Skeletal muscle tissue (tissue), 4 donors: ENCODE data around the gene SPOCK3. TPM values are rescaled to one million over a fixed set of nuclear protein-coding genes. Genes with fewer than 3 reads are reported as not detected.
"Not testable (repeated sequence)": the region's sequence is repeated elsewhere in the genome, so short reads cannot be mapped to it uniquely, and the experiment has no call there.

Source experiments
- H3K27ac ChIP-seq: one replicate; pipeline ENCODE4 v1.7.0; 2013; ENCODE audit warnings: mild to moderate bottlenecking, low read depth, low read length, inconsistent platforms
- H3K27me3 ChIP-seq, 3 donors: one replicate each; pipeline ENCODE4 v1.7.0; 2013; ENCODE audit warnings: low read length in 3 of 3; ENCODE audit not compliant: control insufficient read depth in 3 of 3, insufficient read depth in 3 of 3
- H3K36me3 ChIP-seq, 3 donors: one replicate each; pipeline ENCODE4 v1.7.0; 2013; ENCODE audit warnings: low read length in 3 of 3; ENCODE audit not compliant: control insufficient read depth in 3 of 3, insufficient read depth in 3 of 3
- H3K4me1 ChIP-seq, 3 donors: one replicate each; pipeline ENCODE4 v1.7.0; 2013; ENCODE audit warnings: low read length in 3 of 3, mild to moderate bottlenecking in 3 of 3; ENCODE audit not compliant: control insufficient read depth in 3 of 3, insufficient read depth in 3 of 3
- H3K4me3 ChIP-seq, 3 donors: one replicate each; pipeline ENCODE4 v1.7.0; 2013; ENCODE audit warnings: low read length in 3 of 3
- H3K9ac ChIP-seq, 3 donors: one replicate each; pipeline ENCODE4 v1.7.0; 2013; ENCODE audit warnings: low read length in 3 of 3, mild to moderate bottlenecking in 3 of 3, moderate library complexity in 2 of 3, low read depth in 1 of 3
- H3K9me3 ChIP-seq, 3 donors: one replicate each; pipeline ENCODE4 v1.7.0; 2013; ENCODE audit warnings: low read length in 3 of 3; ENCODE audit not compliant: control insufficient read depth in 3 of 3
- total RNA-seq: library from RNA; depleted of rRNA; stranded (reverse); fragments of >200 nt; gene quantifications from one replicate; pipeline ENCODE4 v1.2.3, GENCODE V29; 2014
- donor health status: Osteomylitis.

The SPOCK3 gene
- total RNA-seq, 1 donor from 2014 or later = 1.0 TPM

GRCh38 chr4:166823126-166823525 lies 411.2 kb downstream of the SPOCK3 start:
- H3K27ac ChIP-seq = no peak overlapping the region
- H3K9ac ChIP-seq = no peak overlapping the region
- no peaks in the 10 kb centered on the region for H3K4me1 ChIP-seq
- no peaks in the 10 kb centered on the region for H3K27me3 ChIP-seq
- no peaks in the 10 kb centered on the region for H3K36me3 ChIP-seq
- H3K9me3 ChIP-seq = no peaks in the 10 kb centered on the region
- H3K4me3 ChIP-seq = no peak overlapping the region

DNA sequence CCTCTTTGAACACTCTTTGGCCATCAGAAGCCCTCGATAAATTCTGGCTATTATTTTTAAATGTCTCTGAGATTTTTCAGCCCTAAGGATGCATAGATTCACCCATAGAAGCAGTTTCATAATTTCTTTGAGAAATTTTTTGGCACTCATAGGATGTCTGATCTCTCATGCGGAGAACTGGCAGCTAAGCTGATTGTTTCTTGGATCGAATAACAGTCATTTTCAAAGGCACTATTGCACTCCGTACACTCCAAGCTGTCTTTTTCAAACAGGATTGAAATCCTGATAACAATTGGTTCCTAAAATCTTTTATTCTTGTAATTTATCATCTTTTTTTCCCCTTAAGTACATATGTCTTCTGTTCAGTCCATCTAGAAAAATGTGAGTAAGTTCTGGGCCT lies 411.9 kb downstream of the SPOCK3 start:
- Histone ChIP-seq H3K36me3 (no peaks in the 10 kb centered on the region), H3K27me3 (no peaks in the 10 kb centered on the region), H3K9me3 (no peaks in the 10 kb centered on the region), H3K4me3 (no peak overlapping the region), H3K9ac (no peak overlapping the region), H3K27ac (no peak overlapping the region), H3K4me1 (no peaks in the 10 kb centered on the region)

DNA sequence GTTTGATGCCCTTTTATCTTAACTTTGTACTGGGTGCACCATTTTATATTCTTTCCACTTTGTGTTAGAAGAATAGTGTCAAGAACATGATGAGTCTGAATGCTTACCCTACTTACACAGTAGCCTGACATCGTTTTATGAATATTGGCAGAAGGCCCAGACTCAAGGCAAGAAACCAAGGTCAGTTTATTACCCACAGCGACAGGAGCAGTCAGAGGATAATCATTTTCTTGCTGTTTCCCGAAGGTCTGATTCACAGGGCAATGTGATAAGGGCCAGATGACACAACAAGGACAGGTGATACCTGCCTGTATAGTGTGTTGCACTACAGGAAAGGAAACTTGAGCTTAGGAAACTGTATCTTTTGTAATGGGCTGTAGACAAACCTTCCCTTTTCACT lies 417.4 kb downstream of the SPOCK3 start:
- H3K9ac ChIP-seq = no peak overlapping the region
- H3K27me3 ChIP-seq = no peaks in the 10 kb centered on the region
- no peaks in the 10 kb centered on the region for H3K36me3 ChIP-seq
- H3K9me3 ChIP-seq = no peaks in the 10 kb centered on the region
- H3K4me1 ChIP-seq = no peaks in the 10 kb centered on the region
- H3K4me3 ChIP-seq = no peak overlapping the region
- no peak overlapping the region for H3K27ac ChIP-seq

DNA sequence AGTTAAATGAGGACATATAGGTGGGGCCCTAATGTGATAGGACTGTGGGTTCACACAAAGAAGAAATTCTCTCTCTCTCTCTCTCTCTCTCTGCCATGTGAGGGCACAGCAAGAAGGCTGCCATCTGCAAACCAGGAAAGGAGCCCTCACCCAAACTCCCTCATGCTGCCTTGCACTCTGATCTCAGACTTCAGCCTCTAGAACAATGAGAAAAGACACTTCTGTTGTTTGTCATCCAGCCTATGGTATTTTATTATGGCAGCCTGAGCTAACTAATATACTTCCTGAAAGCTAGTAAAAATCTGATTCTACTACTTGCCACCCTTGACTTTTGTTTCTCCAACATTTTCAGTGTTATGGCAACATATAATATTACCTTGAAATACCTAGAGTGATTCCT lies 425.9 kb downstream of the SPOCK3 start:
- Histone ChIP-seq H3K9me3 (no peaks in the 10 kb centered on the region), H3K27ac (no peak overlapping the region), H3K9ac (no peak overlapping the region), H3K36me3 (no peaks in the 10 kb centered on the region), H3K27me3 (no peaks in the 10 kb centered on the region), H3K4me3 (no peak overlapping the region), H3K4me1 (no peaks in the 10 kb centered on the region)

GRCh38 chr4:166802346-166802745 lies 431.9 kb downstream of the SPOCK3 start:
- H3K9ac ChIP-seq = no peak overlapping the region
- H3K27ac ChIP-seq = no peak overlapping the region
- no peak overlapping the region for H3K4me3 ChIP-seq
- H3K4me1 ChIP-seq = no peaks in the 10 kb centered on the region
- no peaks in the 10 kb centered on the region for H3K27me3 ChIP-seq
- no peaks in the 10 kb centered on the region for H3K36me3 ChIP-seq
- H3K9me3 ChIP-seq = no peaks in the 10 kb centered on the region

DNA sequence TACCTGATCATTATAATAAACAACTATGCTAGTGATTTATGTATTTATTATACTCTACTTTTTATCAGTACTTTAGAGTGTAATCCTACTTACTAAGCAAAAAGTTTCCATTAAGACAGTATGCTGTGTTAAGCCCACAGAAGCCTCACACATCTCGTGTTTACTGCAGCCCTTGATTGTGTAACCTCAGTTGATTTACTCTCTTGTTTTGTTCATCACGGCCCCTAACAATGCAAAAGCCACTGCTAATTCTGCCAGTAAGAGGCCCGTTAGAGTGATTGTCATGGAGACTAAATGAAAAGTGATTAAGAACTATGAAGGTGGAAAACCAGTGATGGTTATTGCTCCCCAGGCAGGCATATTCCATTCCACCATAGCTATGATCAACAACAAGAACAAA lies 436.2 kb downstream of the SPOCK3 start:
- no peaks in the 10 kb centered on the region for H3K27me3 ChIP-seq
- no peak overlapping the region for H3K27ac ChIP-seq
- H3K36me3 ChIP-seq = no peaks in the 10 kb centered on the region
- H3K4me3 ChIP-seq = no peak overlapping the region
- H3K4me1 ChIP-seq = no peaks in the 10 kb centered on the region
- H3K9me3 ChIP-seq = no peaks in the 10 kb centered on the region
- H3K9ac ChIP-seq = no peak overlapping the region

DNA sequence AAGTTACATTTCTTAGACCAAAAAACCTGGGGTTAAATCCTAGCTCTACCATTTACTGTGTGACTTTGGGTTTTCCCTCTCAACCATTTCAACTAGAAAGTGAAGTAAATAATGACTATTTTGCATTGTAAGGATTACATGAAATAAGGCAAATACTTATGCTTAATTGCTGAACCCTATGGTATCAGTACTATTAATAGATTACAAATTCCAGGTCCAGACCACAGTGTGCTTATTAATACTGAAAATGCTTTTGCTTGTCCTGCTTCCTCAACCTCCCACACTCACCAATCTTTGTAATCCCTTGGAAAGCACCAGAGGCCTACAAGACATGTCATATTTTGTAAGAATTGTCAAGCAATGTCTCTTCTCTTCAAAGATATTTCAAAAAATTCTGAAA lies 456.5 kb downstream of the SPOCK3 start:
- H3K27ac ChIP-seq = no peak overlapping the region
- H3K4me3 ChIP-seq = no peak overlapping the region
- H3K36me3 ChIP-seq = no peaks in the 10 kb centered on the region
- no peaks in the 10 kb centered on the region for H3K27me3 ChIP-seq
- no peak overlapping the region for H3K9ac ChIP-seq
- H3K4me1 ChIP-seq = no peaks in the 10 kb centered on the region
- H3K9me3 ChIP-seq = no peaks in the 10 kb centered on the region

DNA sequence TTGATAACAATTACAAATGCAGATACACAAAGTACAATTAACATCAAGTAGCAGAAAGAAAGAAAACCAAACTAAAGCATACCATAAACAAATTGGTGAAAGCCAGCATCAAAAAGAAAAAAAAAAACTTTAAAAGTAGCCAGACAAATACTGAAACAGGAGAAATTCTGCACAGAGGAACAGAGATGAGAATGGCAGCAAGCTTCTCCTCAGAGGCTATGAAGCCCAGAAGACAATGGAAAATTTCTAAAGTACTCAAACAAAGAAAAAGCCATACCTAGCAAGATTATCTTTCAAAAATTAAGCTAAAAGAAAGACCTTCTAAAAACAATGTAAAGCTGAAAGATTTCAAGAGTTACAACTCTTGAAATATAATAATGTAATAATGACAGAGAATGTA lies 471.3 kb downstream of the SPOCK3 start:
- H3K4me3 ChIP-seq = no peak overlapping the region
- H3K9ac ChIP-seq = no peak overlapping the region

DNA sequence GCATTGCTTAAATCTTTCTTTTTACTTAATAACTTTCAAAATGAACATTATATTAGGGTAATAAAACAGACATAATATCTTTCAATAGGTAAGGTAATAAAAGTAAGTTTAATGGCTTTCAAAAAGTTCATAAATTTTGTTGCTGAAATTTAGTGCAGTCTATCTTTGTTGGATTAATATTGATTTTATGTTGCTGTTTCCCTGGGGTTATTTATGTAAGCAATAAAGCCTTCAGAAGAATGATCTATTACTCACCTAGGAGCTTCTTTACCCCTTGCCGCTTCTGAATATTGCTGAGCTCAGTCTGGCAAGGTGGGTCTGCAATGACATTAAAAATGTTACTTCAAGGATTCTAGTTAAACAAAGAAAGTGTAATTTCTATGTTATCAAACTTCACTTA lies 492.6 kb downstream of the SPOCK3 start:
- no peaks in the 10 kb centered on the region for H3K27me3 ChIP-seq
- H3K36me3 ChIP-seq = no peaks in the 10 kb centered on the region
- H3K27ac ChIP-seq = no peak overlapping the region
- peaks cover 0 to 2% (median 0%) of the 10 kb centered on the region in 3 donors for H3K9me3 ChIP-seq
- H3K9ac ChIP-seq = no peak overlapping the region
- no peak overlapping the region for H3K4me3 ChIP-seq
- H3K4me1 ChIP-seq = no peaks in the 10 kb centered on the region

More for the DNA sequence above, 471.3 kb downstream of the SPOCK3 start:
- no peaks in the 10 kb centered on the region for H3K36me3 ChIP-seq
- H3K9me3 ChIP-seq = no peaks in the 10 kb centered on the region
- no peaks in the 10 kb centered on the region for H3K27me3 ChIP-seq
- no peak overlapping the region for H3K27ac ChIP-seq
- H3K4me1 ChIP-seq = no peaks in the 10 kb centered on the region

DNA sequence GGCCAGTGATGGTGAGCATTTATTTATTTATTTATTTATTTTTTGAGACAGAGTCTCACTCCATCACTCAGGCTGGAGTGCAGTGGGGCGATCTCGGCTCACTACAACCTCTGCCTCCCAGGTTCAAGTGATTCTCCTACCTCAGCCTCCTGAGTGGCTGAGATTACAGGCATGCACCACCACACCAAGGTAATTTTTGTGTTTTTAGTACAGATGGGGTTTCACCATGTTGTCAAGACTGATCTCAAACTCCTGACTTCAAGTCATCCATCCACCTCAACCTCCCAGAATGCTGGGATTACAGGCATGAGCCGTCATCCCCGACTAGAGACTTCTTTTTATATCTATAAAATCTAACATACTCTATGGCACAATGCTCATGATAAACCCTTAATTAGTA lies 495.1 kb downstream of the SPOCK3 start:
- not testable (repeated sequence) for H3K9me3 ChIP-seq, H3K4me3 ChIP-seq, H3K27ac ChIP-seq, H3K36me3 ChIP-seq, H3K9ac ChIP-seq, H3K27me3 ChIP-seq, H3K4me1 ChIP-seq

DNA sequence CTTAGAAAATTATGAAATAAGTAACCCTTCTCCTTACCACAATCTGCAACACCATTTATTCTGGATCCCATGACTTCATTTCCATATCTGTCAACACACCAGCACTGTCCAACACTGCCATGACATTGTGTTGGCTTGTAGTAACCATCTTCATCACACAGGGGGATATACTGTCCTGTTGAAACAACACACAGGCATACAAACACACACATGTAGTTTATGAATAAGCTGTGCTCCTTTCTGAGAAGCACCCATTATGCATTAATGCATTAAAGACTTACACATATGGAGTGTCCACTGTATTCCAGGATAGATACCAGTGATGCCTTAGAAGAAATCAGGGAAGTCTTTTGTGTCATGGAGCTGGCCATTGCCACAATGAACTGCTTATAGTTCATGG lies 496.9 kb downstream of the SPOCK3 start:
- Histone ChIP-seq H3K4me1 (no peaks in the 10 kb centered on the region), H3K27ac (no peak overlapping the region), H3K9me3 (no peaks in the 10 kb centered on the region), H3K4me3 (no peak overlapping the region), H3K9ac (no peak overlapping the region), H3K27me3 (no peaks in the 10 kb centered on the region), H3K36me3 (no peaks in the 10 kb centered on the region)
